Measurements from ENCODE around the gene MTUS2.

DNA sequence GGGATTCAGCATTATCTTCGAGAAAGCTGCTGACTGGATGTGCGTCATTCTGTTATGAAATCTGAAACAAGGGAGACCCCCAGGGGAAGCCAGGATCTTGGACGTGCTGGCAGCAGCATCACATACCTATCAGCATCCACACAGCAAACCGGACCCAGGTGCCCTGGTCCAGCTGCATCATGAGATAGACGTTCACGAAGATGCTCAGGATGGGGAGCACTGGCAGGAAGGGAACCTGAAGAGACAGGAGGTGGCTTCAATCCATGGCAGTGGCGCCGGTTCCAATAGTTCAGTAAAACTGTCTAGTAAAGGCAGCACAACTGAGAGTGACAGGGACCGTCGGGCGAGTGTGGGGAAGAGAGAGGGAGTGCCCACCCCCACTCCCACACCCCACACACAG is 695.9 kb downstream of the MTUS2 start:
- TF ChIP-seq CTCF (conservative IDR thresholded peaks at IDR 0.05; ENCODE audit: low read depth in 2 of 2): no peak
- no peak for TF ChIP-seq ZNF114 (CRISPR knock-in tag; IDR thresholded peaks at IDR 0.05)
- TF ChIP-seq EZH2 (IDR thresholded peaks at IDR 0.05; ENCODE audit: low read depth, unreplicated experiment): no peak
- no peak for TF ChIP-seq CREB1 (CRISPR knock-in tag; IDR thresholded peaks at IDR 0.05; ENCODE audit: low read depth)
- TF ChIP-seq POLR2AphosphoS5 (IDR thresholded peaks at IDR 0.05; ENCODE audit: low read depth): no peak
- TF ChIP-seq EZH2phosphoT487 (IDR thresholded peaks at IDR 0.05; ENCODE audit: unreplicated experiment): no peak
- TF ChIP-seq, protein P1, sequence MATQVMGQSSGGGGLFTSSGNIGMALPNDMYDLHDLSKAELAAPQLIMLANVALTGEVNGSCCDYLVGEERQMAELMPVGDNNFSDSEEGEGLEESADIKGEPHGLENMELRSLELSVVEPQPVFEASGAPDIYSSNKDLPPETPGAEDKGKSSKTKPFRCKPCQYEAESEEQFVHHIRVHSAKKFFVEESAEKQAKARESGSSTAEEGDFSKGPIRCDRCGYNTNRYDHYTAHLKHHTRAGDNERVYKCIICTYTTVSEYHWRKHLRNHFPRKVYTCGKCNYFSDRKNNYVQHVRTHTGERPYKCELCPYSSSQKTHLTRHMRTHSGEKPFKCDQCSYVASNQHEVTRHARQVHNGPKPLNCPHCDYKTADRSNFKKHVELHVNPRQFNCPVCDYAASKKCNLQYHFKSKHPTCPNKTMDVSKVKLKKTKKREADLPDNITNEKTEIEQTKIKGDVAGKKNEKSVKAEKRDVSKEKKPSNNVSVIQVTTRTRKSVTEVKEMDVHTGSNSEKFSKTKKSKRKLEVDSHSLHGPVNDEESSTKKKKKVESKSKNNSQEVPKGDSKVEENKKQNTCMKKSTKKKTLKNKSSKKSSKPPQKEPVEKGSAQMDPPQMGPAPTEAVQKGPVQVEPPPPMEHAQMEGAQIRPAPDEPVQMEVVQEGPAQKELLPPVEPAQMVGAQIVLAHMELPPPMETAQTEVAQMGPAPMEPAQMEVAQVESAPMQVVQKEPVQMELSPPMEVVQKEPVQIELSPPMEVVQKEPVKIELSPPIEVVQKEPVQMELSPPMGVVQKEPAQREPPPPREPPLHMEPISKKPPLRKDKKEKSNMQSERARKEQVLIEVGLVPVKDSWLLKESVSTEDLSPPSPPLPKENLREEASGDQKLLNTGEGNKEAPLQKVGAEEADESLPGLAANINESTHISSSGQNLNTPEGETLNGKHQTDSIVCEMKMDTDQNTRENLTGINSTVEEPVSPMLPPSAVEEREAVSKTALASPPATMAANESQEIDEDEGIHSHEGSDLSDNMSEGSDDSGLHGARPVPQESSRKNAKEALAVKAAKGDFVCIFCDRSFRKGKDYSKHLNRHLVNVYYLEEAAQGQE (IDR thresholded peaks at IDR 0.05; ENCODE audit: unreplicated experiment): no peak
- no peak for TF ChIP-seq JUNB (IDR thresholded peaks at IDR 0.05; ENCODE audit: unreplicated experiment)
- TF ChIP-seq, protein P2, sequence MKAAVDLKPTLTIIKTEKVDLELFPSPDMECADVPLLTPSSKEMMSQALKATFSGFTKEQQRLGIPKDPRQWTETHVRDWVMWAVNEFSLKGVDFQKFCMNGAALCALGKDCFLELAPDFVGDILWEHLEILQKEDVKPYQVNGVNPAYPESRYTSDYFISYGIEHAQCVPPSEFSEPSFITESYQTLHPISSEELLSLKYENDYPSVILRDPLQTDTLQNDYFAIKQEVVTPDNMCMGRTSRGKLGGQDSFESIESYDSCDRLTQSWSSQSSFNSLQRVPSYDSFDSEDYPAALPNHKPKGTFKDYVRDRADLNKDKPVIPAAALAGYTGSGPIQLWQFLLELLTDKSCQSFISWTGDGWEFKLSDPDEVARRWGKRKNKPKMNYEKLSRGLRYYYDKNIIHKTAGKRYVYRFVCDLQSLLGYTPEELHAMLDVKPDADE (IDR thresholded peaks at IDR 0.05): no peak
- no peak for TF ChIP-seq STAT1 (IDR thresholded peaks at IDR 0.05; ENCODE audit: unreplicated experiment)
- TF ChIP-seq, protein P3, sequence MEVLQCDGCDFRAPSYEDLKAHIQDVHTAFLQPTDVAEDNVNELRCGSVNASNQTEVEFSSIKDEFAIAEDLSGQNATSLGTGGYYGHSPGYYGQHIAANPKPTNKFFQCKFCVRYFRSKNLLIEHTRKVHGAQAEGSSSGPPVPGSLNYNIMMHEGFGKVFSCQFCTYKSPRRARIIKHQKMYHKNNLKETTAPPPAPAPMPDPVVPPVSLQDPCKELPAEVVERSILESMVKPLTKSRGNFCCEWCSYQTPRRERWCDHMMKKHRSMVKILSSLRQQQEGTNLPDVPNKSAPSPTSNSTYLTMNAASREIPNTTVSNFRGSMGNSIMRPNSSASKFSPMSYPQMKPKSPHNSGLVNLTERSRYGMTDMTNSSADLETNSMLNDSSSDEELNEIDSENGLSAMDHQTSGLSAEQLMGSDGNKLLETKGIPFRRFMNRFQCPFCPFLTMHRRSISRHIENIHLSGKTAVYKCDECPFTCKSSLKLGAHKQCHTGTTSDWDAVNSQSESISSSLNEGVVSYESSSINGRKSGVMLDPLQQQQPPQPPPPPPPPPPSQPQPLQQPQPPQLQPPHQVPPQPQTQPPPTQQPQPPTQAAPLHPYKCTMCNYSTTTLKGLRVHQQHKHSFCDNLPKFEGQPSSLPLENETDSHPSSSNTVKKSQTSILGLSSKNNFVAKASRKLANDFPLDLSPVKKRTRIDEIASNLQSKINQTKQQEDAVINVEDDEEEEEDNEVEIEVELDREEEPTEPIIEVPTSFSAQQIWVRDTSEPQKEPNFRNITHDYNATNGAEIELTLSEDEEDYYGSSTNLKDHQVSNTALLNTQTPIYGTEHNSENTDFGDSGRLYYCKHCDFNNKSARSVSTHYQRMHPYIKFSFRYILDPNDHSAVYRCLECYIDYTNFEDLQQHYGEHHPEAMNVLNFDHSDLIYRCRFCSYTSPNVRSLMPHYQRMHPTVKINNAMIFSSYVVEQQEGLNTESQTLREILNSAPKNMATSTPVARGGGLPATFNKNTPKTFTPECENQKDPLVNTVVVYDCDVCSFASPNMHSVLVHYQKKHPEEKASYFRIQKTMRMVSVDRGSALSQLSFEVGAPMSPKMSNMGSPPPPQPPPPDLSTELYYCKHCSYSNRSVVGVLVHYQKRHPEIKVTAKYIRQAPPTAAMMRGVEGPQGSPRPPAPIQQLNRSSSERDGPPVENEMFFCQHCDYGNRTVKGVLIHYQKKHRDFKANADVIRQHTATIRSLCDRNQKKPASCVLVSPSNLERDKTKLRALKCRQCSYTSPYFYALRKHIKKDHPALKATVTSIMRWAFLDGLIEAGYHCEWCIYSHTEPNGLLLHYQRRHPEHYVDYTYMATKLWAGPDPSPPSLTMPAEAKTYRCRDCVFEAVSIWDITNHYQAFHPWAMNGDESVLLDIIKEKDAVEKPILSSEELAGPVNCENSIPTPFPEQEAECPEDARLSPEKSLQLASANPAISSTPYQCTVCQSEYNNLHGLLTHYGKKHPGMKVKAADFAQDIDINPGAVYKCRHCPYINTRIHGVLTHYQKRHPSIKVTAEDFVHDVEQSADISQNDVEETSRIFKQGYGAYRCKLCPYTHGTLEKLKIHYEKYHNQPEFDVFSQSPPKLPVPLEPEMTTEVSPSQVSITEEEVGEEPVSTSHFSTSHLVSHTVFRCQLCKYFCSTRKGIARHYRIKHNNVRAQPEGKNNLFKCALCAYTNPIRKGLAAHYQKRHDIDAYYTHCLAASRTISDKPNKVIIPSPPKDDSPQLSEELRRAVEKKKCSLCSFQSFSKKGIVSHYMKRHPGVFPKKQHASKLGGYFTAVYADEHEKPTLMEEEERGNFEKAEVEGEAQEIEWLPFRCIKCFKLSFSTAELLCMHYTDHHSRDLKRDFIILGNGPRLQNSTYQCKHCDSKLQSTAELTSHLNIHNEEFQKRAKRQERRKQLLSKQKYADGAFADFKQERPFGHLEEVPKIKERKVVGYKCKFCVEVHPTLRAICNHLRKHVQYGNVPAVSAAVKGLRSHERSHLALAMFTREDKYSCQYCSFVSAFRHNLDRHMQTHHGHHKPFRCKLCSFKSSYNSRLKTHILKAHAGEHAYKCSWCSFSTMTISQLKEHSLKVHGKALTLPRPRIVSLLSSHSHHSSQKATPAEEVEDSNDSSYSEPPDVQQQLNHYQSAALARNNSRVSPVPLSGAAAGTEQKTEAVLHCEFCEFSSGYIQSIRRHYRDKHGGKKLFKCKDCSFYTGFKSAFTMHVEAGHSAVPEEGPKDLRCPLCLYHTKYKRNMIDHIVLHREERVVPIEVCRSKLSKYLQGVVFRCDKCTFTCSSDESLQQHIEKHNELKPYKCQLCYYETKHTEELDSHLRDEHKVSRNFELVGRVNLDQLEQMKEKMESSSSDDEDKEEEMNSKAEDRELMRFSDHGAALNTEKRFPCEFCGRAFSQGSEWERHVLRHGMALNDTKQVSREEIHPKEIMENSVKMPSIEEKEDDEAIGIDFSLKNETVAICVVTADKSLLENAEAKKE (CRISPR knock-in tag; IDR thresholded peaks at IDR 0.05): no peak
